Omental fat pad (tissue), 4 donors: ENCODE measurements around the gene PRKCB. TPM values are rescaled to one million over a fixed set of nuclear protein-coding genes. Genes with fewer than 3 reads are reported as not detected.

Experiments
- ATAC-seq: fragments of 150-250 bp; one replicate; pipeline ENCODE4 v1.9.1; 2016; ENCODE audit warnings: mild to moderate bottlenecking, moderate library complexity; ENCODE audit not compliant: low FRiP score
- DNase-seq: peaks from one replicate; pipeline ENCODE4 v3.0.0-alpha.2; 2019; ENCODE audit warnings: low spot score
- CTCF ChIP-seq, 3 donors: fragments of 450-650 bp; IDR thresholded peaks; one replicate each; pipeline ENCODE4 v1.5.1; 2016 to 2017; ENCODE audit warnings: antibody characterized with exemption in 3 of 3, mild to moderate bottlenecking in 3 of 3, moderate library complexity in 2 of 3
- total RNA-seq, 4 donors: library from RNA; depleted of rRNA; stranded (reverse); fragments of >200 nt; gene quantifications; one replicate each; pipeline ENCODE4 v1.1.0, GENCODE V29; 2016

Gene PRKCB
- total RNA-seq, 4 donors from 2014 or later, result 5.3 to 18.6 (median 11.1) TPM

- DNase-seq (no peak), ATAC-seq (no peak)
- TF ChIP-seq CTCF (IDR thresholded peaks at IDR 0.05), result no peak
Measured at GRCh38 chr16:23843143-23843542, 7.4 kb downstream of the PRKCB start.

- ATAC-seq (no peak), DNase-seq (no peak)
- TF ChIP-seq CTCF (IDR thresholded peaks at IDR 0.05), result no peak
Measured at GRCh38 chr16:23847251-23847650, 11.5 kb downstream of the PRKCB start.

GRCh38 chr16:23847948-23848347 lies 12.2 kb downstream of the PRKCB start:
- TF ChIP-seq CTCF (IDR thresholded peaks at IDR 0.05), result no peak
- no peak for DNase-seq
- no peak for ATAC-seq

GRCh38 chr16:23848958-23849357 lies 13.2 kb downstream of the PRKCB start:
- ATAC-seq (no peak), DNase-seq (no peak)
- TF ChIP-seq CTCF (IDR thresholded peaks at IDR 0.05), result no peak

- DNase-seq, result no peak
- no peak for TF ChIP-seq CTCF (IDR thresholded peaks at IDR 0.05)
- no peak for ATAC-seq
Measured at GRCh38 chr16:23852794-23853562, 17.2 kb downstream of the PRKCB start.

GRCh38 chr16:23855010-23855409 lies 19.2 kb downstream of the PRKCB start:
- ATAC-seq, result no peak
- no peak for TF ChIP-seq CTCF (IDR thresholded peaks at IDR 0.05)

GRCh38 chr16:23856251-23856709 lies 20.5 kb downstream of the PRKCB start:
- ATAC-seq (no peak), DNase-seq (no peak)
- no peak for TF ChIP-seq CTCF (IDR thresholded peaks at IDR 0.05)

More at GRCh38 chr16:23855010-23855409, 19.2 kb downstream of the PRKCB start:
- DNase-seq, result no peak
